ENCODE results near the gene ALX1.

Gene ALX1

DNA sequence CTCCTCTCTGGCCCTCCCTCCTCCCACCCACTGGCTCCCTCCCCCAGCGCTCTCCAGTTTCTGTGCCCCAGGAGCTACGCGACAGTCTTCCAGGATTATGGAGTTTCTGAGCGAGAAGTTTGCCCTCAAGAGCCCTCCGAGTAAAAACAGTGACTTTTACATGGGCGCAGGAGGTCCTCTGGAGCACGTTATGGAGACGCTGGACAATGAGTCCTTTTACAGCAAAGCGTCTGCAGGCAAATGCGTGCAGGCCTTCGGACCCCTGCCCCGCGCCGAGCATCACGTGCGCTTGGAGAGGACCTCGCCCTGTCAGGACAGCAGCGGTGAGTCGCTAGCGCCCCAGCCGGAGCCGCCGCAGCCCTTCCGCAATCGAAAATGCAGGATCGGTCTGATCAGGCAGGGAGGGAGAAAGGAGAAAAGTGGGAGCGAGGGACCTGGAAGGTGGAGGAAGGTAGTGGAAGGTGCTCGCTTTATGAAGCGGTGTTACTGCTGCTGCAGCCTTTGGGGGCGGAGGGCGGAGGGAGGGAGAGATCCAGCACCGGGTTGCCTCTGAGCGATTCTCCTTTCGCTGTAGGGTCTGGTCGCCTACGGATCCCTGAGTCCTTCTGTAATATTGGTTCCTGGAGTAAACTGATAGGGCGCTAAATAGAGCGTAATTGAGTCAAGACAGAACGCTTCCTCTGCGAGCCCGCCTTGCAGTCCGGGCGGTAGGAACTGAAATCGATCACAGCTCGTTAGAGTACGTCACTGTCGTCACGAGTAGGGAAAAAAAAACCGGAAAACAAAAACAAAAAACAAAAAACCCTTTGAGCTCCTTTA lies at the start of gene ALX1:
ALX1 (plus strand) TSS at position 56 of the 819 bp plus-strand sequence; CDS start at position 98, 42 bp downstream.
- H3K9ac ChIP-seq (ENCODE audit: insufficient read length) = peak within 1 kb of the TSS; percentile 92
- peak; percentile 60 for DNase-seq (ENCODE audit: low read depth, low spot score)
- peak; percentile 61 for TF ChIP-seq POLR2AphosphoS5 (IDR thresholded peaks at IDR 0.05; ENCODE audit: borderline replicate concordance, low read depth, low read length)
- TF ChIP-seq EZH2 (IDR thresholded peaks at IDR 0.05) = no peak
- TF ChIP-seq FOXP2 (optimal IDR thresholded peaks at IDR 0.05; ENCODE audit: control extremely low read depth, extremely low read length, insufficient read depth) = no peak
- no peaks in the 10 kb centered on the region for H3K9me3 ChIP-seq (ENCODE audit: low read depth, low read length)
- peak within 1 kb of the TSS; percentile 95 for H3K4me3 ChIP-seq
- H3K27ac ChIP-seq = peak within 1 kb of the TSS; percentile 93
- no peaks in the 10 kb centered on the region for H3K36me3 ChIP-seq (ENCODE audit: insufficient read depth, low read length)

DNA sequence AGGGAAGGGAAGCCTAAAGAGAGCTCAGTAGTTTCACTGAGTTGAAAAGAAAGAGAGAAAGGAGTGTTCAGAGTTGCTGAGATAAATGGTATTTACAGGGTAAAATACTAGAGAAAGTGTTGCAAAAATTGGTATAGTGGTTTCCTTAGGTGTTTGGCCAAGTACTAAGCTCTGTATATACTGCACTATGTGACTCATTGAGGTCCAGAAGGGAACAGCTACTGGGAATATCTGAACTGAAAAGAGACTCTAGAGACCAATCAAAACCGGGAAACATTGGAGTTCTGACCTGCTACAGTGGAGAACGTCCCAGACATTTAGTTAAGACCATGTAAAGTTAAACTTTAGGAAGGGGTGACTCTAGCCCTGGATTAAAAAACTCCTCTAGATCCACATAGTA lies 42.7 kb upstream of the ALX1 start:
- Histone ChIP-seq H3K9me3 (ENCODE audit: low read depth, low read length) (peaks cover 3% of the 10 kb centered on the region; the same call in 1 of the 2 replicates), H3K4me3 (no peak overlapping the region), H3K9ac (ENCODE audit: insufficient read length) (no peak overlapping the region), H3K27ac (no peak overlapping the region), H3K36me3 (ENCODE audit: insufficient read depth, low read length) (no peaks in the 10 kb centered on the region)
- no peak for TF ChIP-seq FOXP2 (optimal IDR thresholded peaks at IDR 0.05; ENCODE audit: control extremely low read depth, extremely low read length, insufficient read depth)
- TF ChIP-seq EZH2 (IDR thresholded peaks at IDR 0.05) = no peak
- TF ChIP-seq POLR2AphosphoS5 (IDR thresholded peaks at IDR 0.05; ENCODE audit: borderline replicate concordance, low read depth, low read length) = no peak
- DNase-seq (ENCODE audit: low read depth, low spot score) = no peak

DNA sequence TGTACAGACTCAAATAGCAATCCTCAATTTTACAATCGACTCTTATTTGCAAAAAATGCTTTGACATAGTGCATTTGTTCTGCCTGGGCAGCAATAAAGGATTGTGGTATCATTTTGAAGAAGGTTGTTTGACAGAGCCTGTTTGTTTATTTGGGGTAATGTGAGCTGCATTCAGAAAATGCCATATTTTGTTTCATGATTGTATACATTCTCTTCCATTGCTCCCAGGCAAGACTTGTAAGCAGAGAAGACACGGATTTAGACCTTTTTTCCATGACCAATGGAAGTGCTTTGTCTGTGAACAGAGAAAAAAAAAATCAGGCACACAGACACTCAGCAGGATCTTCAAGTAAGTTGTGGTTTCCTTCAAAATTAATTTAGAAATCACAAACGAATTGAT lies 35.5 kb upstream of the ALX1 start:
- Histone ChIP-seq H3K27ac (no peak overlapping the region), H3K4me3 (no peak overlapping the region), H3K9ac (ENCODE audit: insufficient read length) (no peak overlapping the region), H3K9me3 (ENCODE audit: low read depth, low read length) (no peaks in the 10 kb centered on the region), H3K36me3 (ENCODE audit: insufficient read depth, low read length) (no peaks in the 10 kb centered on the region)
- TF ChIP-seq EZH2 (IDR thresholded peaks at IDR 0.05) (no peak), FOXP2 (optimal IDR thresholded peaks at IDR 0.05; ENCODE audit: control extremely low read depth, extremely low read length, insufficient read depth) (no peak), POLR2AphosphoS5 (IDR thresholded peaks at IDR 0.05; ENCODE audit: borderline replicate concordance, low read depth, low read length) (no peak)
- DNase-seq (ENCODE audit: low read depth, low spot score) = no peak

DNA sequence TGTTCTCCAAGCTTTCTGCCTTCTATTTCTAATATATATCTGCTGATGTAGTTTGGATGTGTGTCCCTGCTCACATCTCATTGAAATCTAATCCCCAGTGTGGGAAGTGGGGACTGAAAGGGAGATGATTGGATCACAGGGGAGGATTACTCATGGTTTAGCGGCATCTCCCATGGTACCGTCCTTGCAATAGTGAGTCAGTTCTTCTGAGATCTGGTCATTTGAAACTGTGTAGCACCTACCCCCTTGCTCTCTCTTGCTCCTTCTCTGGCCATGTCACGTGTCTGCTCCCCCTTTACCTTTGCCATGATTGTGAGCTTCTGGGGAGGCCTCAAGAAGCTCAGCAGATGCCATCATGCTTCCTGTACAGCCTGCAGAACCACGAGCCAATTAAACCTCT lies 26.2 kb upstream of the ALX1 start:
- no peak for TF ChIP-seq EZH2 (IDR thresholded peaks at IDR 0.05)
- no peak for TF ChIP-seq POLR2AphosphoS5 (IDR thresholded peaks at IDR 0.05; ENCODE audit: borderline replicate concordance, low read depth, low read length)
- TF ChIP-seq FOXP2 (optimal IDR thresholded peaks at IDR 0.05; ENCODE audit: control extremely low read depth, extremely low read length, insufficient read depth) = no peak
- H3K9ac ChIP-seq (ENCODE audit: insufficient read length) = no peak overlapping the region
- no peaks in the 10 kb centered on the region for H3K36me3 ChIP-seq (ENCODE audit: insufficient read depth, low read length)
- no peak overlapping the region for H3K4me3 ChIP-seq
- no peak for DNase-seq (ENCODE audit: low read depth, low spot score)
- no peak overlapping the region for H3K27ac ChIP-seq
- H3K9me3 ChIP-seq (ENCODE audit: low read depth, low read length) = no peaks in the 10 kb centered on the region

GRCh38 chr12:85257671-85258070 lies 22.3 kb upstream of the ALX1 start:
- H3K27ac ChIP-seq = no peak overlapping the region
- no peaks in the 10 kb centered on the region for H3K36me3 ChIP-seq (ENCODE audit: insufficient read depth, low read length)
- DNase-seq (ENCODE audit: low read depth, low spot score) = no peak
- no peak overlapping the region for H3K9ac ChIP-seq (ENCODE audit: insufficient read length)
- no peak overlapping the region for H3K4me3 ChIP-seq
- TF ChIP-seq POLR2AphosphoS5 (IDR thresholded peaks at IDR 0.05; ENCODE audit: borderline replicate concordance, low read depth, low read length) (no peak), FOXP2 (optimal IDR thresholded peaks at IDR 0.05; ENCODE audit: control extremely low read depth, extremely low read length, insufficient read depth) (no peak), EZH2 (IDR thresholded peaks at IDR 0.05) (no peak)
- no peaks in the 10 kb centered on the region for H3K9me3 ChIP-seq (ENCODE audit: low read depth, low read length)

GRCh38 chr12:85260447-85260846 lies 19.6 kb upstream of the ALX1 start:
- no peaks in the 10 kb centered on the region for H3K36me3 ChIP-seq (ENCODE audit: insufficient read depth, low read length)

GRCh38 chr12:85260896-85261295 lies 19.1 kb upstream of the ALX1 start:
- Histone ChIP-seq H3K9me3 (ENCODE audit: low read depth, low read length) (no peaks in the 10 kb centered on the region), H3K4me3 (no peak overlapping the region), H3K36me3 (ENCODE audit: insufficient read depth, low read length) (no peaks in the 10 kb centered on the region), H3K9ac (ENCODE audit: insufficient read length) (no peak overlapping the region), H3K27ac (no peak overlapping the region)
- no peak for DNase-seq (ENCODE audit: low read depth, low spot score)
- TF ChIP-seq POLR2AphosphoS5 (IDR thresholded peaks at IDR 0.05; ENCODE audit: borderline replicate concordance, low read depth, low read length) (no peak), FOXP2 (optimal IDR thresholded peaks at IDR 0.05; ENCODE audit: control extremely low read depth, extremely low read length, insufficient read depth) (no peak), EZH2 (IDR thresholded peaks at IDR 0.05) (no peak)

More at GRCh38 chr12:85260447-85260846, 19.6 kb upstream of the ALX1 start:
- Histone ChIP-seq H3K9ac (ENCODE audit: insufficient read length) (no peak overlapping the region), H3K27ac (no peak overlapping the region), H3K4me3 (no peak overlapping the region), H3K9me3 (ENCODE audit: low read depth, low read length) (no peaks in the 10 kb centered on the region)
- DNase-seq (ENCODE audit: low read depth, low spot score) = no peak
- TF ChIP-seq POLR2AphosphoS5 (IDR thresholded peaks at IDR 0.05; ENCODE audit: borderline replicate concordance, low read depth, low read length) (no peak), EZH2 (IDR thresholded peaks at IDR 0.05) (no peak), FOXP2 (optimal IDR thresholded peaks at IDR 0.05; ENCODE audit: control extremely low read depth, extremely low read length, insufficient read depth) (no peak)

- TF ChIP-seq EZH2 (IDR thresholded peaks at IDR 0.05) (no peak), FOXP2 (optimal IDR thresholded peaks at IDR 0.05; ENCODE audit: control extremely low read depth, extremely low read length, insufficient read depth) (no peak), POLR2AphosphoS5 (IDR thresholded peaks at IDR 0.05; ENCODE audit: borderline replicate concordance, low read depth, low read length) (no peak; the same call in 1 of the 2 replicates)
- Histone ChIP-seq H3K9ac (ENCODE audit: insufficient read length) (no peak overlapping the region), H3K4me3 (peak overlapping the region; percentile 66), H3K36me3 (ENCODE audit: insufficient read depth, low read length) (no peaks in the 10 kb centered on the region), H3K9me3 (ENCODE audit: low read depth, low read length) (no peaks in the 10 kb centered on the region), H3K27ac (peak overlapping the region; percentile 76)
- peak; percentile 65 for DNase-seq (ENCODE audit: low read depth, low spot score)
These were observed 13.7 kb upstream of the ALX1 start for GRCh38 chr12:85266356-85266755.
